HepG2 (cell line): ENCODE measurements around the gene MATR3. TPM values are rescaled to one million over a fixed set of nuclear protein-coding genes. Genes with fewer than 3 reads are reported as not detected.

ENCODE experiments used
- CBX2 ChIP-seq, 2 experiments: fragments of 200-600 bp in 1 of 2; sonication (generic); formaldehyde crosslinking in 1 of 2; IDR thresholded peaks; 2 replicates each; pipeline versions ENCODE4 v1.7.0 to v1.8.1; 2018 to 2022; ENCODE audit warnings: low read depth in 2 of 2, low read length in 1 of 2, mild to moderate bottlenecking in 1 of 2, missing genetic modification reagents in 1 of 2
- FOXA1 ChIP-seq, 2 experiments: fragments of 450-650 bp in 1 of 2; sonication (generic) in 1 of 2; formaldehyde crosslinking in 1 of 2; IDR thresholded peaks; 2 replicates each; pipeline versions ENCODE4 v1.4.0 to v1.6.1; 2016 to 2020; ENCODE audit warnings: missing genetic modification reagents in 1 of 2
- GTF2F1 ChIP-seq: fragments of 150-350 bp; IDR thresholded peaks from 2 replicates; pipeline ENCODE4 v1.6.1; 2014; ENCODE audit warnings: low read length
- MAZ ChIP-seq, 2 experiments: sonication (generic) in 1 of 2; formaldehyde crosslinking in 1 of 2; IDR thresholded peaks; 2 replicates each; pipeline versions ENCODE4 v1.5.0 to v1.6.1; 2012 to 2020; ENCODE audit warnings: low read depth in 2 of 2, mild to moderate bottlenecking in 2 of 2, borderline replicate concordance in 1 of 2, improper control_type of control experiment in 1 of 2, low read length in 1 of 2, missing genetic modification reagents in 1 of 2, moderate library complexity in 1 of 2
- SMC3 ChIP-seq: IDR thresholded peaks from 2 replicates; pipeline ENCODE4 v1.6.1; 2011; ENCODE audit warnings: low read length, improper control_type of control experiment
- polyA plus RNA-seq, 8 experiments: library from polyadenylated mRNA; depleted of rRNA in 3 of 8; stranded (reverse) in 7 of 8; unstranded in 1 of 8; fragments of >200 nt; fragmentation: Illumina TruSeq in 4 of 8; extraction: Trizol in 4 of 8; gene quantifications; 2 replicates each; pipeline versions ENCODE4 v1.2.1 to v1.2.3, GENCODE V29; 2011 to 2016; ENCODE audit warnings: low read depth in 4 of 8, missing spikeins in 1 of 8, mixed read lengths in 1 of 8; ENCODE audit not compliant: insufficient read depth in 1 of 8
- total RNA-seq, 5 experiments: library from RNA; depleted of rRNA; stranded (reverse); fragments of >200 nt; fragmentation: Illumina TruSeq; extraction: Trizol; gene quantifications; 2 replicates each; pipeline ENCODE4 v1.2.3, GENCODE V29; 2016; ENCODE audit warnings: low read depth in 1 of 5
- TF ChIP-seq, protein P1 (sequence below): sonication (generic); formaldehyde crosslinking; IDR thresholded peaks from 2 replicates; pipeline ENCODE4 v1.5.0; 2020; ENCODE audit warnings: missing genetic modification reagents, mild to moderate bottlenecking, borderline replicate concordance
- TF ChIP-seq, protein P2 (sequence below): sonication (generic); formaldehyde crosslinking; IDR thresholded peaks from 2 replicates; pipeline ENCODE4 v1.8.0; 2022; ENCODE audit warnings: missing genetic modification reagents, mild to moderate bottlenecking, moderate library complexity, borderline replicate concordance
- TF ChIP-seq, protein P3 (sequence below): sonication (generic); formaldehyde crosslinking; IDR thresholded peaks from 2 replicates; pipeline ENCODE4 v1.5.0; 2020; ENCODE audit warnings: mild to moderate bottlenecking, missing genetic modification reagents, borderline replicate concordance
- TF ChIP-seq, protein P4 (sequence below): sonication (generic); formaldehyde crosslinking; IDR thresholded peaks from 2 replicates; pipeline ENCODE4 v1.4.0; 2020; ENCODE audit warnings: missing genetic modification reagents

Gene MATR3
- total and polyA plus RNA-seq, 2 of the 13 experiments (the other 11 are each of a cell fraction or from before 2014, with no cell fraction given), result 94.2 to 341 TPM

DNA sequence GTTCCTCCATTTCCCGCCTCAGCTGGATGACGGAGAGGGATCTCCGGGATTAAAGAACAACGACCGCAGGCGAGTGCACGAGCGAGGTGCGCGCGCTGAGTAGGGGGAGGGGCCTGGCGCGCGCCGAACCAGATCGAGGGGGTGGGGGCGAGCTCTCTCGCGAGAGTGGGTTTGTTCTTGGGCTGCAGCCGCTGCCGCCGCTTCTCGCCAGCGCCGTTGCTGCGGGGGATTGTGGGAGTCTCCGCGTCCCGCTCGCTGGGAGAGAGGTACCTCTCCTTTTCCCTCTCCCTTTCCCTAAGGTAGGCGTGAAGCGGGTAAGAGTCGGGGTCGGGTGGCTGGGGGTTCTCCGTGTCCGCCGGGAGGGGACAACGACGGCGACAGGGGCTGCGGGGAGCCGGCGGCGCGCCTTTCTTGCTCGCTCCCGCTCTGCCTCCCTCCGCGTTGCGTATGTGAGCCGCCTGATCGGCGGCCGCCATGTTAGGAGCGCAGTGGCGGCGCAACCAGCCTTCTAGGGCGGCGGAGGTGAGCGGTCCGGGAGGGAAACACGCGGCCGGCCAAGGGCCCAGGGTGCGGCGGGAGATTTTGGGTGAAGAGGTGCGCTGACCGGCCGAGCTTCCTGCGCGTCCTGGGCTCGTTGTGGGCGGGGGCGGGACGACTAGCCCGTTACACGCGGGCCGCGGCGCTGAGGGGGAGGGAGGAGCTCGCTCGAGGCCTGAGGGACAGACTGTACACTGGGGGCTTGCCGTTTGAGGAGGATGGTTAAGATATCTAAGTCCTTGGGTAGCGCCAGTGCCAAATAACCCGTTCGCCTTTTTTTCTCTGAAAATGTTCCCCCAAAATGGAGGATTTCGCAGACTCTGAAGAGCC, at the start of gene MATR3 (continued):
- peak; percentile 81; the same call in 1 of the 2 replicates for TF ChIP-seq MAZ (IDR thresholded peaks at IDR 0.05; ENCODE audit: borderline replicate concordance, low read depth, low read length)
- TF ChIP-seq MAZ (CRISPR knock-in tag; IDR thresholded peaks at IDR 0.05; ENCODE audit: low read depth), result peak; percentile 95
- no peak for TF ChIP-seq CBX2 (IDR thresholded peaks at IDR 0.05; ENCODE audit: low read depth, low read length)
- no peak for TF ChIP-seq CBX2 (CRISPR knock-in tag; IDR thresholded peaks at IDR 0.05; ENCODE audit: low read depth)
- TF ChIP-seq, protein P1, sequence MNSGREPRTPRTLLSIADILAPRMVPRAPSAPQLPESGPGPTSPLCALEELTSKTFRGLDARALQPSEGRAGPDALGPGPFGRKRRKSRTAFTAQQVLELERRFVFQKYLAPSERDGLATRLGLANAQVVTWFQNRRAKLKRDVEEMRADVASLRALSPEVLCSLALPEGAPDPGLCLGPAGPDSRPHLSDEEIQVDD, result peak; percentile 82; the same call in 1 of the 2 replicates
- TF ChIP-seq, protein P2, sequence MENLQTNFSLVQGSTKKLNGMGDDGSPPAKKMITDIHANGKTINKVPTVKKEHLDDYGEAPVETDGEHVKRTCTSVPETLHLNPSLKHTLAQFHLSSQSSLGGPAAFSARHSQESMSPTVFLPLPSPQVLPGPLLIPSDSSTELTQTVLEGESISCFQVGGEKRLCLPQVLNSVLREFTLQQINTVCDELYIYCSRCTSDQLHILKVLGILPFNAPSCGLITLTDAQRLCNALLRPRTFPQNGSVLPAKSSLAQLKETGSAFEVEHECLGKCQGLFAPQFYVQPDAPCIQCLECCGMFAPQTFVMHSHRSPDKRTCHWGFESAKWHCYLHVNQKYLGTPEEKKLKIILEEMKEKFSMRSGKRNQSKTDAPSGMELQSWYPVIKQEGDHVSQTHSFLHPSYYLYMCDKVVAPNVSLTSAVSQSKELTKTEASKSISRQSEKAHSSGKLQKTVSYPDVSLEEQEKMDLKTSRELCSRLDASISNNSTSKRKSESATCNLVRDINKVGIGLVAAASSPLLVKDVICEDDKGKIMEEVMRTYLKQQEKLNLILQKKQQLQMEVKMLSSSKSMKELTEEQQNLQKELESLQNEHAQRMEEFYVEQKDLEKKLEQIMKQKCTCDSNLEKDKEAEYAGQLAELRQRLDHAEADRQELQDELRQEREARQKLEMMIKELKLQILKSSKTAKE (CRISPR knock-in tag), result no peak
- TF ChIP-seq, protein P3, sequence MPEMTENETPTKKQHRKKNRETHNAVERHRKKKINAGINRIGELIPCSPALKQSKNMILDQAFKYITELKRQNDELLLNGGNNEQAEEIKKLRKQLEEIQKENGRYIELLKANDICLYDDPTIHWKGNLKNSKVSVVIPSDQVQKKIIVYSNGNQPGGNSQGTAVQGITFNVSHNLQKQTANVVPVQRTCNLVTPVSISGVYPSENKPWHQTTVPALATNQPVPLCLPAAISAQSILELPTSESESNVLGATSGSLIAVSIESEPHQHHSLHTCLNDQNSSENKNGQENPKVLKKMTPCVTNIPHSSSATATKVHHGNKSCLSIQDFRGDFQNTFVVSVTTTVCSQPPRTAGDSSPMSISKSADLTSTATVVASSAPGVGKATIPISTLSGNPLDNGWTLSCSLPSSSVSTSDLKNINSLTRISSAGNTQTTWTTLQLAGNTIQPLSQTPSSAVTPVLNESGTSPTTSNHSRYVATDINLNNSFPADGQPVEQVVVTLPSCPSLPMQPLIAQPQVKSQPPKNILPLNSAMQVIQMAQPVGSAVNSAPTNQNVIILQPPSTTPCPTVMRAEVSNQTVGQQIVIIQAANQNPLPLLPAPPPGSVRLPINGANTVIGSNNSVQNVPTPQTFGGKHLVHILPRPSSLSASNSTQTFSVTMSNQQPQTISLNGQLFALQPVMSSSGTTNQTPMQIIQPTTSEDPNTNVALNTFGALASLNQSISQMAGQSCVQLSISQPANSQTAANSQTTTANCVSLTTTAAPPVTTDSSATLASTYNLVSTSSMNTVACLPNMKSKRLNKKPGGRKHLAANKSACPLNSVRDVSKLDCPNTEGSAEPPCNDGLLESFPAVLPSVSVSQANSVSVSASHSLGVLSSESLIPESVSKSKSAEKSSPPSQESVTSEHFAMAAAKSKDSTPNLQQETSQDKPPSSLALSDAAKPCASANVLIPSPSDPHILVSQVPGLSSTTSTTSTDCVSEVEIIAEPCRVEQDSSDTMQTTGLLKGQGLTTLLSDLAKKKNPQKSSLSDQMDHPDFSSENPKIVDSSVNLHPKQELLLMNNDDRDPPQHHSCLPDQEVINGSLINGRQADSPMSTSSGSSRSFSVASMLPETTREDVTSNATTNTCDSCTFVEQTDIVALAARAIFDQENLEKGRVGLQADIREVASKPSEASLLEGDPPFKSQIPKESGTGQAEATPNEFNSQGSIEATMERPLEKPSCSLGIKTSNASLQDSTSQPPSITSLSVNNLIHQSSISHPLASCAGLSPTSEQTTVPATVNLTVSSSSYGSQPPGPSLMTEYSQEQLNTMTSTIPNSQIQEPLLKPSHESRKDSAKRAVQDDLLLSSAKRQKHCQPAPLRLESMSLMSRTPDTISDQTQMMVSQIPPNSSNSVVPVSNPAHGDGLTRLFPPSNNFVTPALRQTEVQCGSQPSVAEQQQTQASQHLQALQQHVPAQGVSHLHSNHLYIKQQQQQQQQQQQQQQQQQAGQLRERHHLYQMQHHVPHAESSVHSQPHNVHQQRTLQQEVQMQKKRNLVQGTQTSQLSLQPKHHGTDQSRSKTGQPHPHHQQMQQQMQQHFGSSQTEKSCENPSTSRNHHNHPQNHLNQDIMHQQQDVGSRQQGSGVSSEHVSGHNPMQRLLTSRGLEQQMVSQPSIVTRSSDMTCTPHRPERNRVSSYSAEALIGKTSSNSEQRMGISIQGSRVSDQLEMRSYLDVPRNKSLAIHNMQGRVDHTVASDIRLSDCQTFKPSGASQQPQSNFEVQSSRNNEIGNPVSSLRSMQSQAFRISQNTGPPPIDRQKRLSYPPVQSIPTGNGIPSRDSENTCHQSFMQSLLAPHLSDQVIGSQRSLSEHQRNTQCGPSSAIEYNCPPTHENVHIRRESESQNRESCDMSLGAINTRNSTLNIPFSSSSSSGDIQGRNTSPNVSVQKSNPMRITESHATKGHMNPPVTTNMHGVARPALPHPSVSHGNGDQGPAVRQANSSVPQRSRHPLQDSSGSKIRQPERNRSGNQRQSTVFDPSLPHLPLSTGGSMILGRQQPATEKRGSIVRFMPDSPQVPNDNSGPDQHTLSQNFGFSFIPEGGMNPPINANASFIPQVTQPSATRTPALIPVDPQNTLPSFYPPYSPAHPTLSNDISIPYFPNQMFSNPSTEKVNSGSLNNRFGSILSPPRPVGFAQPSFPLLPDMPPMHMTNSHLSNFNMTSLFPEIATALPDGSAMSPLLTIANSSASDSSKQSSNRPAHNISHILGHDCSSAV (CRISPR knock-in tag), result no peak
- TF ChIP-seq GTF2F1, result no peak
- TF ChIP-seq, protein P4, sequence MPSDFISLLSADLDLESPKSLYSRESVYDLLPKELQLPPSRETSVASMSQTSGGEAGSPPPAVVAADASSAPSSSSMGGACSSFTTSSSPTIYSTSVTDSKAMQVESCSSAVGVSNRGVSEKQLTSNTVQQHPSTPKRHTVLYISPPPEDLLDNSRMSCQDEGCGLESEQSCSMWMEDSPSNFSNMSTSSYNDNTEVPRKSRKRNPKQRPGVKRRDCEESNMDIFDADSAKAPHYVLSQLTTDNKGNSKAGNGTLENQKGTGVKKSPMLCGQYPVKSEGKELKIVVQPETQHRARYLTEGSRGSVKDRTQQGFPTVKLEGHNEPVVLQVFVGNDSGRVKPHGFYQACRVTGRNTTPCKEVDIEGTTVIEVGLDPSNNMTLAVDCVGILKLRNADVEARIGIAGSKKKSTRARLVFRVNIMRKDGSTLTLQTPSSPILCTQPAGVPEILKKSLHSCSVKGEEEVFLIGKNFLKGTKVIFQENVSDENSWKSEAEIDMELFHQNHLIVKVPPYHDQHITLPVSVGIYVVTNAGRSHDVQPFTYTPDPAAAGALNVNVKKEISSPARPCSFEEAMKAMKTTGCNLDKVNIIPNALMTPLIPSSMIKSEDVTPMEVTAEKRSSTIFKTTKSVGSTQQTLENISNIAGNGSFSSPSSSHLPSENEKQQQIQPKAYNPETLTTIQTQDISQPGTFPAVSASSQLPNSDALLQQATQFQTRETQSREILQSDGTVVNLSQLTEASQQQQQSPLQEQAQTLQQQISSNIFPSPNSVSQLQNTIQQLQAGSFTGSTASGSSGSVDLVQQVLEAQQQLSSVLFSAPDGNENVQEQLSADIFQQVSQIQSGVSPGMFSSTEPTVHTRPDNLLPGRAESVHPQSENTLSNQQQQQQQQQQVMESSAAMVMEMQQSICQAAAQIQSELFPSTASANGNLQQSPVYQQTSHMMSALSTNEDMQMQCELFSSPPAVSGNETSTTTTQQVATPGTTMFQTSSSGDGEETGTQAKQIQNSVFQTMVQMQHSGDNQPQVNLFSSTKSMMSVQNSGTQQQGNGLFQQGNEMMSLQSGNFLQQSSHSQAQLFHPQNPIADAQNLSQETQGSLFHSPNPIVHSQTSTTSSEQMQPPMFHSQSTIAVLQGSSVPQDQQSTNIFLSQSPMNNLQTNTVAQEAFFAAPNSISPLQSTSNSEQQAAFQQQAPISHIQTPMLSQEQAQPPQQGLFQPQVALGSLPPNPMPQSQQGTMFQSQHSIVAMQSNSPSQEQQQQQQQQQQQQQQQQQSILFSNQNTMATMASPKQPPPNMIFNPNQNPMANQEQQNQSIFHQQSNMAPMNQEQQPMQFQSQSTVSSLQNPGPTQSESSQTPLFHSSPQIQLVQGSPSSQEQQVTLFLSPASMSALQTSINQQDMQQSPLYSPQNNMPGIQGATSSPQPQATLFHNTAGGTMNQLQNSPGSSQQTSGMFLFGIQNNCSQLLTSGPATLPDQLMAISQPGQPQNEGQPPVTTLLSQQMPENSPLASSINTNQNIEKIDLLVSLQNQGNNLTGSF (CRISPR knock-in tag), result no peak
- no peak for TF ChIP-seq SMC3
- TF ChIP-seq FOXA1 (IDR thresholded peaks at IDR 0.05), result no peak
- TF ChIP-seq FOXA1 (CRISPR knock-in tag; IDR thresholded peaks at IDR 0.05), result peak; percentile 8; the same call in 1 of the 2 replicates
